ENCODE measurements around the gene SMG6. TPM values are rescaled to one million over a fixed set of nuclear protein-coding genes. Genes with fewer than 3 reads are reported as not detected.

SMG6 gene
- total and polyA plus RNA-seq, 2 of the 4 experiments (the other 2 are of a cell fraction) = 16.3 to 30.3 TPM

GRCh38 chr17:2215616-2216364 is 87.8 kb downstream of the SMG6 start:
- H3K36me3 ChIP-seq (ENCODE audit: control insufficient read depth, insufficient read depth, low read length) = no peaks in the 10 kb centered on the region
- no CpG with 5 or more reads among the region's 18 CpGs for WGBS, 2 experiments (ENCODE audit: extremely low coverage in 2 of 2, insufficient read length in 1 of 2)
- H3K4me1 ChIP-seq (ENCODE audit: control insufficient read depth, insufficient read depth, low read length) = peaks cover 17% of the 10 kb centered on the region
- H2BK120ac ChIP-seq (ENCODE audit: low read depth, low read length) = peak overlapping the region; percentile 98
- peak overlapping the region; percentile 99 for H2AK5ac ChIP-seq (ENCODE audit: low read depth, low read length)
- peak overlapping the region; percentile 86 for H2AFZ ChIP-seq (replicated peaks; ENCODE audit: low read length, poor library complexity)
- no peaks in the 10 kb centered on the region for H4K20me1 ChIP-seq (ENCODE audit: insufficient read depth, low read length)
- in situ Hi-C loops (cut with MboI; ENCODE audit: low sequenced_read_pairs) = no loop called here
- H3K9ac ChIP-seq (ENCODE audit: low read depth, low read length) = peak overlapping the region; percentile 90
- H4K8ac ChIP-seq (ENCODE audit: low read depth in 2 of 2, low read length in 2 of 2) = peak overlapping the region; percentile 72 to 97
- H4K91ac ChIP-seq (ENCODE audit: insufficient read depth, low read depth, low read length) = peak overlapping the region; percentile 92
- peak overlapping the region; percentile 96 for H3K56ac ChIP-seq (ENCODE audit: extremely low read depth, insufficient read depth, low read length)
- no peak for TF ChIP-seq ELK1 (IDR thresholded peaks at IDR 0.05; ENCODE audit: borderline replicate concordance, low read depth, low read length)
- TF ChIP-seq RFX5 (IDR thresholded peaks at IDR 0.05; ENCODE audit: low read depth, low read length) = no peak
- TF ChIP-seq POLR2A (IDR thresholded peaks at IDR 0.05; ENCODE audit: low read depth, low read length) = peak; percentile 76
- TF ChIP-seq MAZ (IDR thresholded peaks at IDR 0.05; ENCODE audit: borderline replicate concordance, low read depth, low read length) = peak; percentile 37; the same call in 1 of the 2 replicates
- TF ChIP-seq RAD21 (IDR thresholded peaks at IDR 0.05; ENCODE audit: low read length) = peak; percentile 29; the same call in 1 of the 2 replicates
- TF ChIP-seq NFE2L2 (IDR thresholded peaks at IDR 0.05; ENCODE audit: low read depth, low read length) = no peak
- peak; percentile 16; the same call in 1 of the 2 replicates for TF ChIP-seq BHLHE40 (IDR thresholded peaks at IDR 0.05; ENCODE audit: low read depth, low read length)
- peak overlapping the region; percentile 98 for H2BK20ac ChIP-seq (ENCODE audit: low read depth, low read length)
- POLR2A ChIA-PET (ENCODE audit: unreplicated experiment) = no interaction called here
- H3K9me3 ChIP-seq (ENCODE audit: control insufficient read depth, insufficient read depth, low read length) = no peaks in the 10 kb centered on the region
- CTCF ChIA-PET = no interaction called here
- peak overlapping the region; percentile 91 for H3K4me2 ChIP-seq (ENCODE audit: low read depth, low read length)
- no peaks in the 10 kb centered on the region for H3K27me3 ChIP-seq (ENCODE audit: control insufficient read depth, insufficient read depth, low read length)
- peak overlapping the region; percentile 97 for H3K23ac ChIP-seq (ENCODE audit: low read depth, low read length)
- peak overlapping the region; percentile 99 for H3K14ac ChIP-seq (replicated peaks; ENCODE audit: low read depth, low read length)
- H3K4me3 ChIP-seq (ENCODE audit: insufficient read depth, low read depth, low read length) = peak overlapping the region; percentile 15; the same call in 1 of the 2 replicates
- H3K18ac ChIP-seq (ENCODE audit: low read depth, low read length) = peak overlapping the region; percentile 99
- intact Hi-C loops (cut with micrococcal nuclease) = no loop called here
- H3K79me1 ChIP-seq (ENCODE audit: low read depth in 1 of 2, low read length in 2 of 2) = peaks cover 20 to 51% of the 10 kb centered on the region in 2 experiments
- H2BK15ac ChIP-seq (ENCODE audit: low read depth, low read length) = peak overlapping the region; percentile 99; the same call in 2 of the 3 replicates
- ATAC-seq (ENCODE audit: low read depth) (peak; percentile 46), DNase-seq (peak; percentile 94)
- dilution Hi-C loops (cut with HindIII; ENCODE audit: low sequenced_read_pairs, unreplicated experiment) = no loop called here
- peaks cover 8% of the 10 kb centered on the region for H3K9me1 ChIP-seq (ENCODE audit: insufficient read depth, low read length)
- peak overlapping the region; percentile 95 for H2BK5ac ChIP-seq (ENCODE audit: low read depth, low read length, poor library complexity, severe bottlenecking)
- peak overlapping the region; percentile 100 for H3K4ac ChIP-seq (ENCODE audit: low read depth, low read length)
- BruUV-seq (replicated peaks) = no TSS peak
- peak overlapping the region; percentile 98 for H4K5ac ChIP-seq (ENCODE audit: low read depth, low read length)
- peak overlapping the region; percentile 97 for H2AK9ac ChIP-seq (replicated peaks; ENCODE audit: low read depth, low read length, poor library complexity)
- peak overlapping the region; percentile 99 for H3K27ac ChIP-seq (ENCODE audit: insufficient read depth, low read length)
